ENCODE measurements around the gene SYNE1. TPM values are rescaled to one million over a fixed set of nuclear protein-coding genes. Genes with fewer than 3 reads are reported as not detected.

Gene SYNE1
- total RNA-seq, 6 experiments from 2014 or later: 60.0 to 69.0 (median 66.9) TPM

GRCh38 chr6:152261179-152261578, 376.0 kb downstream of the SYNE1 start:
- no peak for TF ChIP-seq CTCF (IDR thresholded peaks at IDR 0.05)
- Mint-ChIP-seq H3K4me3 (no peak overlapping the region), H3K36me3 (ENCODE audit: low read depth) (peaks cover 48% of the 10 kb centered on the region), H3K27ac (no peak overlapping the region), H3K9me3 (no peaks in the 10 kb centered on the region), H3K27me3 (ENCODE audit: insufficient read depth) (no peaks in the 10 kb centered on the region), H3K4me1 (ENCODE audit: low read depth) (peaks cover 8% of the 10 kb centered on the region)
- DNase-seq: no peak

DNA sequence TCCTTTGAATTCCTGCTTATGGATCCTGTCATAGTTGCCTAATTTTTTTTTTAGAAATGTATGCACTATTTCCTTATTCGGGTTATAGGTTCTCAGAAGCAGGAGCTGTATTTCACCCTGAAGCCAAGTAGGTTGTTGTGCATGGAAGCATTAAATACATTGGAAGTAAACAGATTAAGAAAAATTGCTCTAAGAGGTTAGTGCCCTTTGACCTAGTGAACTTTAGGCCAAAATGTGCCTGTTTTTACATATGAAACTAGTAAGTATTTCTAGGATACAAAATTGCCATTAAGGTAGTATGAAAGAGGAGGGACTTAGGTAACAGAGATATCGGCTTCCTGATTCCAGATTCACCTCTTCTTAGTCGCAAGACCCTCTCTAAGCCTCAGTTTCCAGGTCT, 377.9 kb downstream of the SYNE1 start:
- Mint-ChIP-seq H3K27me3 (ENCODE audit: insufficient read depth) (no peaks in the 10 kb centered on the region), H3K36me3 (ENCODE audit: low read depth) (peaks cover 48% of the 10 kb centered on the region), H3K9me3 (no peaks in the 10 kb centered on the region), H3K27ac (no peak overlapping the region), H3K4me1 (ENCODE audit: low read depth) (no peaks in the 10 kb centered on the region), H3K4me3 (no peak overlapping the region)
- DNase-seq: no peak
- no peak for TF ChIP-seq CTCF (IDR thresholded peaks at IDR 0.05)

GRCh38 chr6:152257581-152257980, 379.6 kb downstream of the SYNE1 start:
- Mint-ChIP-seq H3K4me1 (ENCODE audit: low read depth) (peaks cover 5% of the 10 kb centered on the region; the same call in 1 of the 2 replicates), H3K27ac (no peak overlapping the region)
- no peak for TF ChIP-seq CTCF (IDR thresholded peaks at IDR 0.05)

GRCh38 chr6:152250127-152250526, 387.0 kb downstream of the SYNE1 start:
- no peaks in the 10 kb centered on the region for H3K9me3 Mint-ChIP-seq
- no peaks in the 10 kb centered on the region; the same call in 1 of the 2 replicates for H3K27me3 Mint-ChIP-seq (ENCODE audit: insufficient read depth)
- H3K4me3 Mint-ChIP-seq: no peak overlapping the region
- no peak for TF ChIP-seq CTCF (IDR thresholded peaks at IDR 0.05)
- H3K4me1 Mint-ChIP-seq (ENCODE audit: low read depth): peaks cover 28% of the 10 kb centered on the region
- no peak overlapping the region for H3K27ac Mint-ChIP-seq
- DNase-seq: no peak
- peaks cover 13% of the 10 kb centered on the region for H3K36me3 Mint-ChIP-seq (ENCODE audit: low read depth)

More at GRCh38 chr6:152257581-152257980, 379.6 kb downstream of the SYNE1 start:
- Mint-ChIP-seq H3K4me3 (no peak overlapping the region), H3K27me3 (ENCODE audit: insufficient read depth) (no peaks in the 10 kb centered on the region), H3K9me3 (no peaks in the 10 kb centered on the region), H3K36me3 (ENCODE audit: low read depth) (peaks cover 43% of the 10 kb centered on the region)
- DNase-seq: no peak

GRCh38 chr6:152248980-152249379, 388.2 kb downstream of the SYNE1 start:
- no peak for DNase-seq
- Mint-ChIP-seq H3K36me3 (ENCODE audit: low read depth) (peaks cover 19% of the 10 kb centered on the region), H3K27me3 (ENCODE audit: insufficient read depth) (peaks cover 2% of the 10 kb centered on the region; the same call in 1 of the 2 replicates), H3K9me3 (no peaks in the 10 kb centered on the region), H3K27ac (no peak overlapping the region), H3K4me3 (no peak overlapping the region), H3K4me1 (ENCODE audit: low read depth) (peaks cover 32% of the 10 kb centered on the region)
- TF ChIP-seq CTCF (IDR thresholded peaks at IDR 0.05): no peak
